NCI-H345 treated with DMSO at 0.1 percent for 48 hours (cell line): ENCODE results near the gene FAAP100.
"Not testable (repeated sequence)": the region's sequence is repeated elsewhere in the genome, so short reads cannot be mapped to it uniquely, and the experiment has no call there.

Source experiments
- DNase-seq: peaks from one replicate; lab custom pipeline; 2025; ENCODE audit not compliant: unreplicated experiment; lab: John Stamatoyannopoulos, UW

Gene FAAP100

GRCh38 chr17:81538651-81539570 is 13.2 kb downstream of the FAAP100 start:
- DNase-seq: no peak

- DNase-seq: peak; percentile 78
Observed at GRCh38 chr17:81537856-81538555, 14.1 kb downstream of the FAAP100 start.

DNA sequence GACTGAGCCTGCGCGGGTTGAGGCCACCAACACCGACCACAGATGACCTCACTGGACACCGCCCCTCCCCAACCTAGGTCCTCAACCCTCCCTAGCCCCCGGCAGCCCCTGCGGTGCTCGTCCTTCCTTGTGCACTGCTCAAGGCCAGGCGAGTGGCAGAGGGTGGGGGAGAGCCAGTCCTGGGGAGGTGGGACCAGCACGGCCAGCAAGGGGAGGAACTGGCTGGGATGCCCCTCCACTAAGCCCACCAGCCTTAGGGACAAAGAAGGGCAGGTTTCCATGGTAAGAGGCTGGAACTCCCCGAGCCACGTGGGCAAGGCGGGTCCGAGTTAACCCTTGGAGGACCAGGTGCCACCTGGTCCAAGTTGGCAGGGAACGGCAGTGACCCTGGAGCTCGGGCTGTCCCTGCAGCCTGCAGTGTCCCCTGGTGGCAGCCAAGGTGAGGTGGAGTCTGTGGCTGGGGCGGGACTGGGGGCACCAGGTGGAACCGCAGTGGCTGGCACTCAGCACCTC is 14.8 kb downstream of the FAAP100 start:
- DNase-seq: peak; percentile 78

- no peak for DNase-seq
Observed at GRCh38 chr17:81536299-81537290, 15.6 kb downstream of the FAAP100 start.

GRCh38 chr17:81535480-81536298 is 16.5 kb downstream of the FAAP100 start:
- DNase-seq: no peak

DNA sequence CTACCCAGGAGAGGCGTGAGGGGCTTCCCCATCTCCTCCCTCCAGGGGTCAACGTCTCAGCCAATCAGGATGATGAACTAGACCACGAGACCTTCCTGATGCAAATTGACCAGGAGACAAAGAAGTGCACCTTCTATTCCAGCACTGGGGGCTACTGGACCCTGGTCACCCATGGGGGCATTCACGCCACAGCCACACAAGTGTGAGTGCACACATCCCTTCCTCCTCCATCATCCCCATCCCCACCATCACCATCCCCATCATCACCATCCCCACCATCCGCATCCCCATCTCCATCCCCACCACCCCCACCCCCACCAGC is 17.2 kb downstream of the FAAP100 start:
- DNase-seq: no peak

DNA sequence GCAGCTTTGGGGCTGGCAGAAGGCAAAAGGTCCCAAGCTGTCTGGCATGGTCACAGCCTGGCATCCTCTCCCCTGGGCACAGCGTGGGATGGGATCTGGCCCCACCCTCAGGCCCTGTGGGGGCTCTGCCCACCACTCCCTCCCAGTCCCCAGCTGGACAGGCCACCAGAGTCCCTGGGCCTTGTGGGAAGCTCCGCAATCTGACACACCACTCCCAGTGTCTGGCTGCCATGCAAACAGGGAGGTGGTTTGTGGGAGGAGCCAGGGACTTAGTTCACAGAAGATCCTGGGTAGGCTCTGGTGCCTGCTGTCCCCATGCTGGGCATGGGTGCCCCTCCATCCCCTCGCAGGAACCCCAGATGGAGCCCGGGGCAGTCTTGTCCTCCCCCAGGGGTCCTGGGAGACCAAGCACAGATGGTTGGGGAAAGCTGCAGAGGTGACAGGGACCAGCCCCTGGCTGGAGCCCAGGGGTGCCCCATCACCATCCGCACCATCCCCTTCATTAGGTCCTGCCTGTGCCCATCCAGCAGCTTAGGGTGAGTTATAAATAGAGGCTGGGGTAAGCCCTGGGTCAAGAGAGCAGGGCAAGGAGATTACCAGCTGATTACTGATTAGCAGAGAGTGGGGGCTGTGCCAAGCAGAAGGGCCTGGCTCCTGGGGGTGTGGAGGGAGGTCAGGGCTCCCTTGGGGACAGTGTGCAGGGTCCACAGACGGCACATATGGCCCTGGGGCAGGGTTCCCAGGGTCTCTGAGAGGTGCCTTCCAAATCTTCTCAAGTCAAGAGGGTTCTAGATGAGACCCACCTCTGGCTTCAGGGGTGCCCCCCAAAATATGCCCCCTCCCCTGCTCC is 17.8 kb downstream of the FAAP100 start:
- DNase-seq: no peak

- DNase-seq: no peak
Observed at GRCh38 chr17:81533339-81534141, 18.6 kb downstream of the FAAP100 start.

GRCh38 chr17:81532490-81533287 is 19.5 kb downstream of the FAAP100 start:
- DNase-seq: no peak

GRCh38 chr17:81531998-81532404 is 20.2 kb downstream of the FAAP100 start:
- DNase-seq: not testable (repeated sequence)

DNA sequence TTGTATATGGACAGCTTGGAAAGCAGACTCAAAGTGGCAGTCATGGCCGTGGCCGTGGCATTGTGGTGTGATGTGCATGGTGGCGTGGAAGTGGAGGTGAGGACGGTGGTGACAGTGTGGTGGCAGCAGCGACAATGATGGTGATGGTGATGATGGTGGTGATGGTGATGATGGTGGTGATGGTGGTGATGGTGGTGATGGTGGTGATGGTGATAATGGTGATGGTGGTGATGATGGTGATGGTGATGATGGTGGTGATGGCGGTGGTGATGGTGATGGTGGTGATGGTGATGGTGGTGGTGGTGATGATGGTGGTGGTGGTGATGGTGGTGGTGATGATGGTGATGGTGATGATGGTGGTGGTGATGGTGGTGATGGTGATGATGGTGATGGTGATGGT is 21.1 kb downstream of the FAAP100 start:
- DNase-seq: not testable (repeated sequence)

DNA sequence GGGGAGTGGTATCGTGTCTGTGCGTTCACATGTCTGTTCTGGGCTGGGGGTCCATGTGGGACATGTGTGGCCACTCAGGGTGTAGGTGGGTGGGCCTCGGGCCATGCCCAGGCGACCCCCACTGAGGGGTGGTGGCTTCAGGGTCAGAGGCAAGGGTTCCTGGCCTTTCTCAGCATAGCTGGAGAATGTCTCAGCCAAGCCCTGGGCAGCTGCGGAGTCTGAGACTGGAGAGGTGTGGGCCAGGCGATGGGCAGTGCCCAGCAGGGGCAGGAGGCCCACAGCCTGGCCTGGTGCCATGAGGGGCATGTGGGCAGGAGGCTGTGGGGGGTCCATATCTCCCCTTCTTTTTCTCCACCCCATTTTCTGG is 22.7 kb downstream of the FAAP100 start:
- no peak for DNase-seq

GRCh38 chr17:81528651-81529436 is 23.3 kb downstream of the FAAP100 start:
- DNase-seq: no peak

GRCh38 chr17:81528384-81528650 is 23.8 kb downstream of the FAAP100 start:
- no peak for DNase-seq

GRCh38 chr17:81527591-81528383 is 24.4 kb downstream of the FAAP100 start, which contains the start of gene FSCN2:
TSS of gene FSCN2 (plus strand) at chr17:81528377. CDS start at chr17:81528532, 155 bp downstream.
- no peak for DNase-seq
